Measurements from ENCODE around the gene OR2V2.
"Not testable (repeated sequence)": the region's sequence is repeated elsewhere in the genome, so short reads cannot be mapped to it uniquely, and the experiment has no call there.

OR2V2 gene

DNA sequence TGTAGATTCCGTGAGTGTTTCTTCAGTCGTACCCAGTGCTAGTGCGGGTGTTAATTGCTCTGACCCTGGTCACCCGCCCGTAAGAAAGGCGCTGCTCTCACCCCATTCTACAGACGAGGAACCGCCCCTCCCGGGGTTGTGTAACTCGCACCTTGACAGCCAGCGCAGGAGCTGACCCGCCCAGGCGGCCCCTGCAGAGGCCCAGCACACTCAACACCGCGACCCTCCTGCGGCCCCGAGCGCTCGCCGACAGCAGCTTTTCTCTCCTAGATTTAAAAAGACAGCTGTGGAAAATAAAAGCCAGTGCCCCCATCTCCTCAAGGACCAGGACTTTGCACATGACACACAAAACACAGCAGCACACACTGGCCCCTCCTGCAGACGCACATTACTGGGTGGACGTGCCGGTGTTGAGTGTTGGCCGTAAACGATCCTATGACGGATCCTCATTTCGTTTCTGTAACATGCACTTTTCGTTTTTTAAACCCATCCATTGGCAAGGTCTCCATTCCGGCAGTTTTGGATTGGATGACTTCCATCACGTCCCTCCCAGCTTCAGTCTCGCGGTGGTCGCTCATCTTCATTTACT is 22.9 kb downstream of the OR2V2 start:
- no peak for FAIRE-seq

DNA sequence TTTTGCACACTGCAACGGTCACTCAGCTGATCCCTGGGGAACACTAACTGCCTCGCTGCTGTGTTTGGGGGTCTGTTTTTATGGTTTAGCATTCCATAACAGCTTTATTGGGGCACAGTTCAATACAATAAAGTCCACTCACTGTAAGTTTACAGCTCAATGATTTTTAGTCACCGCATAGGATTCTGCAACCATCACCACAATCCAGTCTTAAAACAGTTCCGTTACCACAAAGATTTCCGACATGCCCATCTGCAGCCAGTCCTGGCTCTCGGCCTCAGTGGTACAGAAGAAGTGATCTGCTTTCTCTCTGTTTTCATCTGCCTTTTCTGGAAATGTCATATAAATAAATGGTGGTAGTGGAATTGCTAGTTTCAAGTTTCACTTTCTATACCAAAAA is 23.6 kb downstream of the OR2V2 start:
- FAIRE-seq: no peak

DNA sequence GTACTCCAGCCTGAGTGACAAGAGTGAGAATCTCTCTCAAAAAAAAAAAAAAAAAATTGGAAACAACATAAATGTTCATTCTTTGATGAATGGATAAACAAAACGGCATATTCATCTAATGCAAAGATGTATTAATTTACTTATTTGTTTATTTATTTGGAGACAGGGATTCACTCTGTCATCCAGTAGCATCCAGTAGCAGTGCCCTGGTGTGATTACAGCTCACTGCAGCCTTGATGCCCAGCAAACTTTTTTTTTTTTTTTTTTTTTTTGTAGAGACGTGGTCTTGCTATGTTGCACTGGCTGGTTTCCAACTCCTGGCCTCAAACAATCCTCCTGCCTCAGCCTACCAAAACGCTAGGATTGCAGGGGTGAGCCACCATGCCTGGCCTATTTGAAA is 24.4 kb downstream of the OR2V2 start:
- no peak for FAIRE-seq

DNA sequence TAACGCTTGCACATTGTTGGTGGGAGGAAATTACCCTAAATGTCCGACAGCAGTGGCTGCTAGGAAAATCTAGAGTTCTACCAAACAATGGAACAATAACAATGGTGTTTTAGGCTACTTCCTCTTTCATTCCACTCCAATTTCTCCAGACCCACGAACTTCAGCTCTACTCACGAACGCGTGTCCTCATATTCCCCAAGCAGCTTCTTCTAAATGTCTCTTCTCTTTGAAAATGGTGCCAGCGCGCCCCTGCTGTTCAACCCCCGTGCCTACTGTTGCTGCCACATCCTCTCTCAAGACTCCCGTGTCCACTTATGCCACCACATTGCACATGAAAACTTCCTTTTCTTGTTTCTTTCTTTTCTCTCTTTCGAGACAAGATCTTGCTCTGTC is 25.6 kb downstream of the OR2V2 start:
- FAIRE-seq: no peak

DNA sequence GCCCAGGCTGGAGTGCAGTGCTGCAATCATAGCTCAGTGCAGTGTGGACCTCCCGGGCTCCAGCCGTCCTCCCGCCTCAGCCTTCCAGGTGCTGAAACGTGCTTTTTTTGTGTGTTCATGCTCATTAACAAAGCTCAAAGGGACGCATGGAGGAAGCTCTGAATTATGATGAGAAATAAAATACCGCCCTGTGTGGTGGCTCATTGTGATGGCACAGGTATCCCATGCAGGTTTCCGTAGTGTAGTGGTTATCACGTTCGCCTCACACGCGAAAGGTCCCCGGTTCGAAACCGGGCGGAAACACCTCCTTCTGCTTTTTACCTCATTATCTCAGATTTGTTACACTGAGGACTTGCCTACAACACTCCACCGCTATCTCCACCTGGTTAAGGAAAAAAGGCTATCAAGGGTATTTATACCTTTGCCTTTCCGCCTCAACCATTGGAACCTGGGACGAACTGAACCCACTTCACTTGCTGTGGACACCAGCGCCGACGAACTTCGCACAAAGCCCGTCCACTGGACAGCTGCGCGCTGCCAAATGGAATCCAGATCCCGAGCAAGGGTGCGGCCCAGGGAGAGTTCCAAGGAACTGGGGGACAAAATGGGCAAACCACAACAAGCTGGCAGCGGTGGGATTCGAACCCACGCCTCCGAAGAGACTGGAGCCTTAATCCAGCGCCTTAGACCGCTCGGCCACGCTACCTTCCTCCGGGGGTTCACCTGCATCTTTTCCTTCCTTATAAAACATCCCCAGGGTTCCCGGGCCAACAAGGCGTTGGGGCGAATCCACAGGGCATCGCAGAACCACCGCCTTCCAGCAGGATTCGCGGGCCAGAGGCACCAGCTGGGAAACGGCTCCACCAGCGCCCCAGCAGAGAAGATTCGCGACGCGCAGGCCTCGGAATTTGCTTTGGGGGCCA is 26.3 kb downstream of the OR2V2 start:
- no peak for FAIRE-seq

DNA sequence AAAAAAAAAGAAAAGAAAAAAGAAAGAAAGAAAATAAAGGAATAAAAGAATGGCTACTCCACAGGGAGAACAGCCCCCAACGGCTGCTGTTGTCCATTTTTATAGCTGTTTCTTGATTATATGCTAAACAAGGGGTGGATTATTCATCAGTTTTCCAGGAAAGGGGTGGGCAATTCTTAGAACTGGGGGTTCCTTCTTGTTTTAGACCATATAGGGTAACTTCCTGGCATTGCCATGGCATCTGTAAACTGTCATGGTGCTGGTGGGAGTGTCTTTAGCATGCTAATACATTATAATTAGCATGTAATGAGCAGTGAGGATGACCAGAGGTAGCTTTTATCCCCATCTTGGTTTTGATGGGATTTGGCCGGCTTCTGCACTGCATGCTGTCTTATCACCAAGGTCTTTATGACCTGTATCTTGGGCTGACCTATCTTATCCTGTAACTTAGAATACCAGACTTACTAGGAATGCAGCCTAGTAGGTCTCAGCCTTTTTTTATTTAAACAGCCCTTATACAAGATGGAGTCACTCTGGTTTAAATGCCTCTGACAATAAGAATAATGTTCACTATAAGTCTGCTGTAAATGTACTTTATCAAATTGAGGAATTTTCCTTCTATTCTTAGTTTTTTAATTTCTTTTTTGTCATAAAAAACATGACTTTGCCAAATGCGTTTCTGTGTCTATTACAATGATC is 29.0 kb downstream of the OR2V2 start:
- no peak for FAIRE-seq

DNA sequence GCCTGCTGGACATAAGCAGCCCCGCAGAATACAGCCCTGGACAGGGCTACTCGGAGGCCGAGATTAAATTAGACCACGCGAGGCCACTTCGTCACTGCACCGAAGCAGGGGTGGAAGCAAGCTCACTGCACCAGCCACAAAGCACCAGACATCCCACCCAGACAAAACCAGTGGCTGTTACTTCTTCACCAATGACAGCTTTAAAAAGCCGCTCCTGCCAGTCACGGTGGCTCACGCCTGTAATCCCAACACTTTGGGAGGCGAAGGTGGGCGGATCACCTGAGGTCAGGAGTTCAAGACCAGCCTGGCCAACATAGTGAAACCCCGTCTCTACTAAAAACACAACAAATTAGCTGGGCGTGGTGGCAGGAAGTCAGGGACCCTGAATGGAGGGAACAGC is 30.2 kb downstream of the OR2V2 start:
- FAIRE-seq: not testable (repeated sequence)

DNA sequence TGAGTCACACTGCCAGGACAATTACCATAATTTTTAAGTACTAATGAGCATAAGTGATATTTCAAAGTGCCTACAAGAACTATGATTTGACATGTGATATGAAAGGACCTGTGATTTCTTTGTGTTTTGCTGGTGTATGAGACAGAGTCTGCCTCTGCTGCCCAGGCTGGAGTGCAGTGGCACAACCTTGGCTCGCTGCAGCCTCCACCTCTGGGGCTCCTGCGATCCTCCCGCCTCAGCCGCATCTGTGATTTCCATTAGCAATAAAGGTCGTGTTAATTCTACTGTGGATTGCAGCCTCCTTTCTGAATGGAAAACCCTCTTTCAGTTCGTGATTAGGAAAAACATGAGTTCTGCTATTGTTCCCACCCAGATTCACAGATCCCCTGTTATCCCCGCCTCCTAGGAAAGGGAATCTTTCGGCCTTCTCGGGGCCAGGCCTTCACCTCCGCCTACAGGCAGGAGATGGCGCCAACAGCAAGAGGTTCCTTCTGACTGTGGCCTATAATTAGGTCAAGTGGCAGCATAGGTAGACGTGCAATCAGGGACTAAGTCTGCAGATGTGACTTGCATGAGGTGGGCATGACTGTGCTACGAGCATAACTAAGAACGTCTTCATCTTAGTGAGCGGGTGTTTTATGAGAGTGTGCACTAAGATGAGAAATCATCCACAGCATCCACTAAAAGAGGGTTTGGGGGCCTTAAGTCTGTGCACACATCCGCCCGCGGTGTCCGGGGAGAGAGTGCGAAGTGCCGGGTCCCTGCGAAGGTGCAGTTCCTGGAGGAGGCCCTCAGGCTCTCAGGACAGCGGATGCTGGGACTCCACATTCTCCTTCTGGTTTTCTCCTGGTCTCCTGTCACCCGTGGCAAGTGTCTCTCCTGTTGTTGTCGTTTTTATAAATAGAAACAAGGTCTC is 34.5 kb downstream of the OR2V2 start:
- FAIRE-seq: no peak

DNA sequence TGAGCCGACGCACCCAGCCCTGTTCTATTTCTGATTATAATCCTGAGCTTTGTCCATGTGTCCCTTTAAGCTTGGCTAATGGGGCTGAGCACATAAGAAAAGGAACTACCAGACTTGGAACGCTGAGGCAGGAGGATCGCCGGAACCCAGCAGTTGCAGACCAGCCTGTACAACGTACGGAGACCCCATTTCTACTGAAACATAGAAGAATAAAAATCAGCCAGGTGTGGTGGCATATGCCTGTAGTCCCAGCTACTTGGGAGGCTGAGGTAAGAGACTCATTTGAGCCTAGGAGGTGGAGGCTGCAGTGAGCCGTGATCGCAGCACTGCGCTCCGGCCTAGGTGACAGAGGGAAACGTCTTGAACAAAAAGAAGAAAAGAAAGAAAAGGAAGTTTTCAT is 35.3 kb downstream of the OR2V2 start:
- FAIRE-seq: no peak

DNA sequence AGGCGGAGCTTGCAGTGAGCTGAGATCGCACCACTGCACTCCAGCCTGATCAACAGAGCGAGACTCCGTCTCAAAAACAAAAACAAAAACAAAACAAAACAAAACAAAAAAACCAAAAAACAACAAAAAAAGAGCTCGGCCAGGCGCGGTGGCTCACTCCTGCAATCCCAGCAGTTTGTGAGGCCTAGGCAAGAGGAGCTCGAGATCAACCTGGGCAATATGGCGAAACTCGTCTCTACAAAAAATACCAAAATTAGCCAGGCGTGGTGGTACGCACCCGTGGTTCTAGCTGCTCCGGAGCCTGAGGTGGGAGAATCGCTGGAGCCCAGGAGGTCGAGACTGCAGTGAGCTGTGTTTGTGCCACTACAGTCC is 37.4 kb downstream of the OR2V2 start:
- FAIRE-seq: no peak

DNA sequence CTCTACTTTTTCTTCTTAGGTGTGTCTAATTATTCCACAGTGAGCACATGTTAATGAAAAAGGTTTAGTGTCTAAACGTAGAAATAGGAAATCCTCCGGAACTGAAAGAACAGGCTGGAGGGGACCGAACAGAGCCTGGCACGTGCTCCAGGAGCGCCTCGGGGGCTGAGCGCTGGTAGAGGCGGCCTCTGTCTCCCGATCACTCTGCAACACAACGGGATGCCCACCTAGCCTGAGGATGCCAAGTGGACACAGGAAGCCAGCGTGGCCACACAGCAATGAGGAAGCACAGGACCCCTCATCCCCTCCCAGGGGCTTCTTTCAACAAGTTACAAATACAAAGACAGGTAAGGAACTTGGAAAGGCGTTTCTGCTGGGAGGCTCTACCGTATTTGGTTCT is 38.2 kb downstream of the OR2V2 start:
- FAIRE-seq: no peak

DNA sequence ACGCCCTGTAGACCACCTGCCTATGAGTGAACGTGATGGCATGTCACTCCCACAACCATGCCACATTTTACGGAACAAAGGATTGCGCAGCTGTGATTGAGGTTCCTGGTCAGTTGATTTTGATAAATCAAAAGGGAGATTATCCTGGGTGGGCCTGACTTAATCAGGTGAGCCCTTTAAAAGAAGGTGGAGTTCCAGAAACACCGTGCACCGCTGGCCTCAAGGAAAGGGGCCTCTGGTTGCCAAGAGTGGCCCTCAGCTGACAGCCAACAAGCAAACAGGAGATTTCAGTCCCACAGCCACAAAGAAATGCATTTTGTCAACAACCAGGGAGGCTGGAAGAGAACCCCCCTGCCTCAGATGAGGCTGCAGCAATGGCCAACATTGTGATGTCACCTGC is 38.6 kb downstream of the OR2V2 start:
- no peak for FAIRE-seq

DNA sequence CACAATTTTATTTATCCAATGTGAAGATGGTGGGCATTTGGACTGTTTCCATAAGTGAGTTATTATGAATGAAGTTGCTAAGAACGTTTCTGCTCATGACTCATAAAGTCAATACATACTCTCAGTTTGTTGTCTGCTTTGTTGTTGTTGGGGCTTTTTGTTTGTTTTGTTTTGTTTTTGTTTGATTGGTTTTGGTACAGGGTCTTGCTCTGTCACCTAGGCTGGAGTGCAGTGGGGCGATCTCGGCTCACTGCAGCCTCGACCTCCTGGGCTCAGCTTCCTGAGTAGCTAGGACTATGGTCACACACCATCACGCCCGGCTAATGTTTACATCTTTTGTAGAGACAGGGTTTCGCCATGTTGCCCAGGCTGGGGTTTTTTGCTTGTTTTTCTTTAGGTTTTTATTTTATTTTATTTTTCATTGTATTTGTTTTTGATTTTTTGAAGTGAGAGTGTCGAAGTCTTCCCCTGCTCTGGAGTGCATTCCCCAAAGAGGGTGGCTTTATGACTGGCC is 39.7 kb downstream of the OR2V2 start:
- FAIRE-seq: no peak

DNA sequence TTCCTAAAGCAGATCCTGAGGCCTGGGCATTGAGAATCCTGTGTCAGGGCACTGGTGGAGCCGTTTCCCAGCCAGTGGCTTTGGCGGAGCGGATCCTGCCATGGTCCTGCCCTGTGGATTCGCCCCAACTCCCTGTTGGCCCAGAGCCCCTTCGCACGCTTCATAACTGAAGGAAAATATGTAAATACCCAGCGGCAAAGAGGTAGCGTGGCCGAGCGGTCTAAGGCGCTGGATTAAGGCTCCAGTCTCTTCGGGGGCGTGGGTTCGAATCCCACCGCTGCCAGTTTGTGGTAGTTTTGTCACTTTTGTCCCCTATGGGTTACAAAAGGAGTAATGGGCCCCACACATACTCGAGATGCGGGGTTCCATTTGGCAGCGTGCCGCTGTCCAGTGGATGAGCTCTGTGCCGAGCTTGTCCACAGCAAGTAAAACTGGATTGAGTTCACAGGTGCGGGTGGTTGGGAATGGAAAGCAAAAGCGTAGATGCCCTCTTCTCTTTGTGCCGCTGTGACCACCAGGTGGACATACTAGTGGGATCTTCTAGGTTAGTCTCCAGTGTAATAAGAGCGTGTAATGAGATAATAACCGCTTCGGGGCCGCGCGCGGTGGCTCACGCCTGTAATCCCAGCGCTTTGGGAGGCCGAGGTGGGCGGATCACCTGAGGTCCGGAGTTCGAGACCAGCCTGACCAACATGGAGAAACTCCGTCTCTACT is 40.3 kb downstream of the OR2V2 start:
- FAIRE-seq: no peak

DNA sequence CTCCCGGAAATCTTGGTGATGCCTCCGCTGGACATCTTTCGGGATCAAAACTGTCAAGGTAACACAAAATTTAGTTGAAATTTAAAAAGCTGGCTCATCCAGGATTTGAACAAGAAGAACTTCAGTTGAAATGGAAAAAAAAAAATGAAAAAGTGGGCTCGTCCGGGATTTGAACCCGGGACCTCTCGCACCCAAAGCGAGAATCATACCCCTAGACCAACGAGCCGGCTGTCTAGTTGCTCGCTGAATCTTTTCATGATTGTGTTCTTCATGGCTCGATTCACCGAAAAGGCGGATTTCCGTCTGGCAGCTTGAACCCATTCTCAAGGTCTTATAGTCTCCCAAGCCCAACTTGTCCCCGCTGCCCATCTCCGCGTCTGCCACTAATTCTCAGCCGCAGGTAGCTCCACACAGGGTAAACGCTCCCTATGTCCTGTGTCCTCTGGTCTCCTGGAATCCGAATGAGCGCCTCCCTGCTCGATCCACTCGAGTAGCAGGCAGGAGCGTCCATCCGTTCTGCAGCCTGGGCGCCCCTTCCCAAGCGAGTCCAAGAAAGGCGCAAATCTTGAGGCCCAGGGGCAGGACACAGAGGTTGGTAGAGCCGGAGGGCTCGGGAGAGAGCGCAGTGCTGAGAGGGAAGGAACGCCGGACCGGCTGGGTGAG is 41.4 kb downstream of the OR2V2 start:
- FAIRE-seq: no peak

DNA sequence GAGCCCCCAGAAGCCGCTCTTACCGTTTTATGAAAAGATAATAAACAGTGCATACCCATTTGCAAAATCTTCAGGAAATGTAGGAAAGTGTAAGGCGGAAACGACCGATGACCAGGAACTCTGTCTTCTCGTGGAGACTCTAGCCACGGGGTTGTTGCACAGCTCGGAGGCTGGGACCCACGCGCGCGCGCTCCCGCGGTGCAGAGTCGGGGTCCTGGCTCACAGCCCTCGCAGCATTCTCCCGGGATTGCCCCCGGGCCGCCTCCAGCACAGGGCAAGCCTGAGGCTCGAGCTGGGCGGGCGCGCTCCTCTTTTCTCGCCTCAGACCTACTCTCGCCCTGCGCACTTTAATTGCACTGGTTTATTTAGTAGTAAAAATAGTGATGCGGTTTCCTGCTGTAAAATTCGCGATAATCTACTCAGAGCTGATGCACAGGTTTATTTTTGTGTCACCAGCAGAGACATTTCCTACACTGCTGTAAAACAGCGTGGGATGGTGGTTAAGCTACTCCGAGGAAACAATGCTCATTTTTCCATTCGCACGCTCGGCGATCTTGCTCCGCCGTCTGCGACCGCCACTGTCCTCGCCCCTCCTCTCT is 42.1 kb downstream of the OR2V2 start:
- FAIRE-seq: no peak

DNA sequence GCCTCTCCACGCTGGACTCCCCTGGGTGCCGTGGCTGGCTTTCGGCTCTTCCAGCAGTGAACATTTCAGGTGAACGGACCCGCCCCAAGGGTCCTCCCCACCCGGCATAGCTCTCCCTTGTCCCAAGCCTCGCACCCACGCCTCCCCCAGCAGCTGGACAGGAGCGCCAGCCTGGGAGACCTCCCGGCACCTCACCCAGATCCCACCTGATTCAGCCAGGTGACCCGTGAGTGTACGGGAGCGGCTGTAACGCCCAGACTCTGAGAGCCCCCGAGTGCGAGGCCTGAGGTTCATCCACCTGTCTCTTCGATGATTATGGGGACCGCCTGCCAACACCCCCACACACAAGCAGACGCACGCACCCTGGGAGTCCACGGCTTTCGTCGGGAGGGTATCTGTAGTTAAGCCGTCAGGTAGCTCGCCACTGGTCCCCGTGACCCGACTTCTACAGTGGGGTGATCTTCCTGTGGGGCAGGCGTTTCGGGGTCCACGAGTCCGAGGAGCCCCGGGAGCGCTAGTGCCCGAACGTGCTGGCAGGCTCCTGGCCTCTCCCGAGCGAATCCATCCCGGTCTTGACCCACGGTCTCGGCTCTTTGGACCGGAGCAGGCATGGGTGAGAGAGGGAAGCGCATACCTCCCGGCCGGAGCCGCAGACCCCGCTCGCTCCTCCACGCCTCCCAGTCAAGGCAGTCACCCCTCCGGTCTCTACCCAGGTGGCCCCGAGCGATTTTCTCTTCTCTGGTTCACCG is 42.8 kb downstream of the OR2V2 start:
- FAIRE-seq: no peak

DNA sequence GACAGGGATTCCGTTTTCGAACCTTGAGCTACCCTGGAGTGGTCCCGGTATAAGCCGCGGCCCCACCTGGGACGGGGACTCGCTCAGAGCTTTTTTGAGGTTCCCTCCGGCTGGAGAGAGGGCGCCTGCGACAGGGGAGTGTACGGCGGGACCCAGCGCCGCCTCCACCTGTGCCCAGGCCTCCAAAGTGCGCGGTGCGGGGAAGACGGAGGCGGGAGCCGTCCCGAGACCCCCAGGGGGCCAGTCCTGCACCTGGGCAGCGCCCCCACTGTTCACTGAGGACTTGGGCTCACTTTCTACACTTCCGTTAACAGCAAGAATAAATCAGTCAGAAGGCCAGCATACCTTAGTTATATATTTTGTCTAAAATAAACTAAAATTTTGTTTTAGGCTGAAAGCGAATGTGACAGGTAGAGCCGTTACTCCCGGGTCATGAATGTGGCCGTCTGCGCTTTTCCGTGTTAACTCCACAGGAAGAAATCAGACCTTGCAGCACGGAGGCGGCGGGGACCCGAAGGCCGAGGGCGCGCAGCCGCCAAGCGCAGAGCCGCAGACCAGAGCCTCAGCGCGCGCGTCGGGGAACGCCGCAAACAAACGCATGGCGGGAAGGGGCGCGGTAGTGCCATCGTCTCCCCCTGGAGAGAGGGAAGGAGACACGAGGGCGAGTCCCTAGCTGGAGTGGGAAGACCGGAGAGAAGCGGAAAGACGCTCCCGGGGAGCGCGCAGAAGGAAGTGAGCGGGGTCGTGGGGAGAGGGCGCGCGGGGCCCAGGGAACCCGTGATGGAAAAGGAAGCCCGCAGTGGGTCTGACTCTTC is 43.5 kb downstream of the OR2V2 start:
- FAIRE-seq: no peak

Data from colon (tissue), 2 donors.